Activated CD8-positive, alpha-beta memory T cell treated with anti-CD3 and anti-CD28 coated beads for 36 hours (primary cell): Measurements from ENCODE around the gene BTNL8. TPM values are rescaled to one million over a fixed set of nuclear protein-coding genes. Genes with fewer than 3 reads are reported as not detected.

Source experiments
- CTCF ChIA-PET: fragments of 350-600 bp; sonication (Branson Sonifier 250); formaldehyde crosslinking; loops from one replicate; lab custom pipeline; 2021; ENCODE audit warnings: antibody characterized with exemption; lab: Charles Lee
- POLR2A ChIA-PET: fragments of 350-600 bp; sonication (Branson Sonifier 250); formaldehyde crosslinking; loops from one replicate; lab custom pipeline; 2021; ENCODE audit warnings: antibody characterized with exemption; lab: Charles Lee
- total RNA-seq, 2 experiments: library from RNA; stranded (reverse); gene quantifications; one replicate each; pipeline ENCODE4 v1.2.3, GENCODE V29; 2021

The BTNL8 gene
- total RNA-seq, 2 experiments from 2014 or later, result not detected

DNA sequence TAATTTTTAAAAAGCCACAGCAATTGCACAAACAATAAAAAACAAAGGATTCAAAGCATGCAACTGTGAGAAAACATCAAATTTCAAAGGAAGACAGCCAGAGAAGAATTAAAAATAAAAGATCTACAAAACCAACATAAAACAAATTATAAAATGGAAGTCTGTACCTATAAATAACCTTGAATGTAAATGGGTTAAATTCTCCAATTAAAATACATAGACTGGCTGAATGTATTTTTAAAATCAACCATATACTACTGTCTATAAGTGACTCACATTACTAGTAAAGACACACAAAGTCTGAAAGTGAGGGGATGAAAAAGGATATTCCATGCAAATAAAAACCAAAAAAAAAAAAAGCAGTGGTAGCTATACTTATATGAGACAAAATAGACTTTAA is 33.7 kb downstream of the BTNL8 start:
- CTCF ChIA-PET, result no interaction called here

DNA sequence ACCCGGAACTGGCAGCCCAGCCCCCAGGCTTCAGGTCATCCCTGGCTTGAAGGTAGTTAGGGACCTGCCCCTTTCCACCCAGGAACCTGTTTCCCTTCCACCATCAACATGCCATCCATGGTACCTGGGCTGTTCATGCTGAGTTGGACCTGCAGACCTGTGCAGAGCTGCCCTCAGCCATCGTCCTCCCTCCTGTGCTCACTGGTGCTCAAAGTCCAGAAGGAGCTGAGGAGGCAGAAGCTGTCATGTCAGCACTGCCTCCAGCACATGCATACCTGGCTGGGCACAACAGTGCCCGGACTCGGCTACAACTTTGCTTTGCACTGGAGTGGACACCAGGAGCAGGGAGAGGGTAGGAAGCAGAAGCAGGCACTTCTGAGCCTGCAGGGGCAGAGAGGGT is 36.2 kb downstream of the BTNL8 start:
- POLR2A ChIA-PET, result no interaction called here
- CTCF ChIA-PET, result no interaction called here

More for the DNA sequence above, 33.7 kb downstream of the BTNL8 start:
- POLR2A ChIA-PET, result no interaction called here

DNA sequence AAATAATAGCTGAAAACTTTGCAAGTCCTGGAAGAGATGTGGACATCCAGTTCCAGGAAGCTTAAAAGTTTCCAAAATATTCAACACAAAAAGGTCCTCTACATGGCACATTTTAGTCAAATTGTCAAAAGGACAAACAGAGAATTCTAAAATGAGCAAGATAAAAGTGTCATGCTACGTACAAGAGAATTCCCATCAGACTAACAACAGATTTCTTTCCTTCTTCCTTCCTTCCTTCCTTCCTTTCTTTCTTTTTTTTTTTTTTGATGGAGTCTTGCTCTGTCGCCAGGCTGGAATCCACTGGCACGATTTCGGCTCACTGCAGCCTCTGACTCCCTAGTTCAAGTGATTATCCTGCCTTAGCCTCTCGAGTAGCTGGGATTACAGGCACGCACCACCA is 39.3 kb downstream of the BTNL8 start:
- ChIA-PET POLR2A (no interaction called here), CTCF (interaction anchor here (0.7 kb wide), 1 partner anchor 144 kb away, joined by 3 read pairs; no protein-coding TSS in a partner anchor)

DNA sequence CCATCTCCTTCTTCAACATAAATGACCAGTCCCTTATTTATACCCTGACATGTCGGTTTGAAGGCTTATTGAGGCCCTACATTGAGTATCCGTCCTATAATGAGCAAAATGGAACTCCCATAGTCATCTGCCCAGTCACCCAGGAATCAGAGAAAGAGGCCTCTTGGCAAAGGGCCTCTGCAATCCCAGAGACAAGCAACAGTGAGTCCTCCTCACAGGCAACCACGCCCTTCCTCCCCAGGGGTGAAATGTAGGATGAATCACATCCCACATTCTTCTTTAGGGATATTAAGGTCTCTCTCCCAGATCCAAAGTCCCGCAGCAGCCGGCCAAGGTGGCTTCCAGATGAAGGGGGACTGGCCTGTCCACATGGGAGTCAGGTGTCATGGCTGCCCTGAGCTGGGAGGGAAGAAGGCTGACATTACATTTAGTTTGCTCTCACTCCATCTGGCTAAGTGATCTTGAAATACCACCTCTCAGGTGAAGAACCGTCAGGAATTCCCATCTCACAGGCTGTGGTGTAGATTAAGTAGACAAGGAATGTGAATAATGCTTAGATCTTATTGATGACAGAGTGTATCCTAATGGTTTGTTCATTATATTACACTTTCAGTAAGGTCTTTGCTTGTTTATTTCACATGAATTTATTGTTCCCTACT is 51.5 kb downstream of the BTNL8 start:
- ChIA-PET POLR2A (no interaction called here), CTCF (no interaction called here)

DNA sequence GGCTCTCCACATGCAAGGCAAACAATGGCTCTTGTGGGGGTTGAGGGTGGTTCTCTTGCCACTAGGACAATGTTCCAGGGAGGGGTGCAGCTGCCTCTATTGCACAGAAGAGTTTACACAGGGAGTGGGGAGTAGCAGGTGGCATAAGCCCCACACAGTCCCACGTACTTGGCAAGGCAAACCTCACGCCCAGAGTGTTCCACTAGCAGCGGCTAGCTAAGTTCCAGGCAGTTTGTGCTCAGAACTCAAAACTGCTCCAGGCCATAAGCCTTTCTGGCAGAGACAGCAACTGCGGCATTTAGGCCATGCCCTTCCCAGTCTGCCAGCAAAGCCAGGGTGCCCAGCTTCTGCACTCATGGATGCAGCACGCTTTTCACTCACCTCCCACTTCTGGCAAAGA is 60.7 kb downstream of the BTNL8 start:
- ChIA-PET POLR2A (no interaction called here), CTCF (no interaction called here)

DNA sequence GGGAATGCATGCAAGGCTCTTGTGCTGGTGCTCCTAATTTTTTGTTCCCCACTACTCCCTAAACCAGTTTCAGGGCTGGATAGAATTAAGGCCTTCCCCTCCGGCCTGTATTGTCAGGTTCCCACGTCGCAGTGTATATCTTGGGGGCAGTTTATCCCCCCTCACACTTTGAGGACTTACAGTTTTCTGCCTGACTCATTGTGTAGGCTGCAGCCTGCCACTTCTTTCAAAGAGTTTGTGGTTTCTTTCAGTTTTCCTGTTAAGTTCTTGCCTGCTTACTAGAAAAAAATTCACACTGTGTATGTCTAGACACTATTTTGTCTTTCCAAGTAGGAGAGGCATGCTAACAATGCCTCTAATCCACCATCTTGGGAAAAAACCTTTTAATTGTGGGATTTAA is 61.2 kb downstream of the BTNL8 start:
- ChIA-PET POLR2A (no interaction called here), CTCF (no interaction called here)

DNA sequence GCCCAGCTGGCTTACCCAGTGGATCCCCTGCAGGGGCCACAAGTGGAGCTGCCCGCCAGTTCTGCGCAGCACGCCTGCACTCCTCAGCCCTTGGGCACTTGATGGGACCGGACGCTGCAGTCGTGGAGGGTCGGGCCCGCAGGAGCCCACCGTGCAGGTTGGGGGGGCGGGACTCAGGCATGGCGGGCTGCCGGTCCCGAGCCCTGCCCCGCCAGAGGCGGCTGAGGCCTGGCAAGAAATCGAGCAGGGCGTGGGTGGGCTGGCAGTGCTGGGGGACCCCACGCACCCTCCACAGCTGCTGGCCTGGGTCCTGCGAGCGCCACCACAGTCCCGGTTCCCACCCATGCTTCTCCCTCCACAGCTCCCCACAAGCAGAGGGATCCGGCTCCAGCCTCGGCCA is 70.4 kb downstream of the BTNL8 start:
- CTCF ChIA-PET, result no interaction called here
- POLR2A ChIA-PET, result no interaction called here

DNA sequence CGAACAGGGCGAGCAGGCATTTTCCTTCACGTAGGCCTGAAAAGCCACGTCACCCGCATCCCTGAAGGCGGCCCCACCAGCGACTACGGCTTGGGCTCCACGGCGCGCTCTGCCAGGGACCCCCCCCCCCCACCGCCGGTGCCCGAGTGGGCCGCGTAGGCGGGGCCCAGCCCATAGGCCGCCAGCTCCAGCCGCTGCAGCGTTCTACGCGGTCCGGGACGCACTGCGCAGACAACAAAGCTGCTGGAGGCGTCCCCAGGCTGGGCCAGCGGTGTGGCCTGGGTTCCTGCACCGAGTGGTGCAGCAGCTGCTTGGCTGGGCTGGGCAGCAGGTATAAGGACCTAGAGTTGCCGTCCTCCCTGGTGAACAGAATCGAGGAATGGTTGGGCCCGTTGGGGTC is 71.4 kb downstream of the BTNL8 start:
- ChIA-PET POLR2A (no interaction called here), CTCF (interaction anchor here (0.7 kb wide), 1 partner anchor 31 kb away, joined by 3 read pairs; no protein-coding TSS in a partner anchor)

DNA sequence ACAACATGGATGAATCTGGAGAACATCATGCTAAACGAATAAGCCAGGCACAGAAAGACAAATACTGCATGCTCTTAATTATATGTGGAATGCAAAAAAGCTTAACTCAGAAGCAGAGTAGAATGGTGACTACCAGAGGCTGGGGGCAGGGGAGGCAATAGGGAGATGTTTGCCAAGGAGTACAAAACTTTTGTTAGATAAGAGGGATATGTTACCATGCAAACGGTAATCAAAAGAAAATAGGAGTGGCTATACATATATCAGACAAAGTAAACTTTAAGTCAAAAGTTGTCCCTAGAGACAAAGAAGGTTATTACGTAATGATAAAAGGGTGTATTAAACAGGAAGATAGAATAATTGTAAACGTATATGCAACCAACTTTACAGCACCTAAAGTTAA is 71.9 kb downstream of the BTNL8 start:
- POLR2A ChIA-PET, result no interaction called here

DNA sequence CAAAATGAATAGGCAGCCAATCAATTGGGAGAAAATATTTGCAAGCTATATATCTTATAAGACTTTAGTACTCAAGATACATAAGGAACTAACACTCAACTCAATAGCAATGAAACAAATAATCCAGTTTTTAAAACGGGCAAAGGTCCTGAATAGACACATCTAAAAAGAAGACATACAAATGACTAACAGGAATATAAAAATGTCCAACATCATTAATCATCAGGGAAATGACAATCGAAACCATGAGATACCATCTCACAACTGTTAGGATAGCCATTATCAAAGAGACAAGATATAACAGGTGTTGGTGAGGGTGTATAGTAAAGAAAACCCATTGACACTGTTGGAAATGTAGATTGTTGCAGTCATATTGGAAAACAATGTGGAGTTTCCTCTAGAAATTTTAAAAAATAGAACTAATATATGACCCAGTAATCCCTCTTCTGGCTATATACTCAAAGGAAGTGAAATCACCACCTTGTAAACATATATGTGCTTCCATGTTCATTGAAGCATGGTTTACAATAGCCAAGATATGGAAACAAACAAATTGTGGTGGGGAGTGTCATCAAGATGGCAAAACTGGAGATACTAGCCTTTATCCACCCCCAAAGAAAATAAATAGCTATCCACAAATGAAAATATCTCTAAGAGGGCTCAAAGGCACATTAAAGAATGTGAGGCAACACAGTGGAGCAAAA is 75.8 kb downstream of the BTNL8 start:
- ChIA-PET POLR2A (no interaction called here), CTCF (no interaction called here)

More for the DNA sequence above, 71.9 kb downstream of the BTNL8 start:
- CTCF ChIA-PET, result interaction anchor here (0.7 kb wide), 1 partner anchor 32 kb away, joined by 3 read pairs; no protein-coding TSS in a partner anchor

DNA sequence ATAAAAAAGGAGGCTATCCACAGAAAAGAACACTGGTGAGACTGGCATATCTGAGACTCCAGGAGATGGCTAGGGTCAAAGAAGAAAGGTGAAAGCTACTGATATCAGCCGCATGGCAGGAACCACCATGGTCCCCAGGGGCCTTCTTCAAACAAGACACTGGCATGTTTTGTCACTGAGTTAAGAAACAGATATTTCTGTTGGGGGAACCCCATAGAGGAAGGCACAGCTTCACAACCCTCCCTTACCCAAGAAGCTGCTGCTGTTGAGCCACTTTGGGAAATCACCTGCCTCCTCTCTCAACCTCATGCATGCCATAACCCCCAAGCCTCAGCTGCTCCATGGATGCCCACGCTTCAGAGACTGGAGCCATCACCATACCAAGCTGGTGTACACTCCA is 76.4 kb downstream of the BTNL8 start:
- POLR2A ChIA-PET, result no interaction called here
- CTCF ChIA-PET, result no interaction called here

DNA sequence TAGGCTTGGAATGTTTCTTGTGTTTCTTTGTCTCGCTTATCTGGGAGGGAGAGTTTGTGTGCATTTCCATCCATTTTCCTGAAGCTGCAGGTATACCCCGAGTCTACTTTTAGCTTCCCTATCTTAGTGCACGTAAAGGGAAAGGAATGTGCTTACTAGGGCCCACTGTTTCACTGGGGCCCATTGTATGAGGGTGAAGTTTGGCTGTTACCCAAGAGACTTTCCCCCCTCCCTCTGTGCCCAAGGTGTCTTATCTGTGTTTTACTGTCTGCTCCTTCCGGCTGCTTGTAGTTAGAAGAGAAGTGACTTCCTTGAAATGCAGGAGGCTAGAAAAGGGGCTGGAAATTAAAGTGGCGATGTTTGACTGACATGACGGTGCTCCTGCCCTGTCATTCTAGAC is 77.6 kb downstream of the BTNL8 start:
- CTCF ChIA-PET, result interaction anchor here (0.5 kb wide), 1 partner anchor 82 kb away, joined by 3 read pairs; no protein-coding TSS in a partner anchor
- POLR2A ChIA-PET, result no interaction called here

DNA sequence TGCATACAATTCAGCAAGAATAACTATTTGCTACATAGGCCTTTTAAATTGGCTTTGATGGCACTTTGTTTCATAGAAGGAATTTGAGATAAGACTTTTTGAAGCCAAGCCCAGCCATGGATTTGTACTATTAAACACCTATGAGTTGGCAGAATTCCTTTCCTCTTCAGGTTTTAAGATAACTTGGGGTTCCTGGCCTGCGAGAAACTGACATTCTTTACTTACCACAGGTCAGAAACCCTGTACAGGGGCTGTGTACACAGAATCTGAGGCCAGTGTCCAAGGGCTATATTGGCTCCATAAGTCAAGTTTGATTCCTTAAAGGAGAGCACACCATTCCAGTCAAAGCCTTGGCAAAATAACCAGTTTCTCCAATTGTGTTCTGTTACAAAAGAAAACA is 78.9 kb downstream of the BTNL8 start:
- ChIA-PET CTCF (no interaction called here), POLR2A (no interaction called here)

DNA sequence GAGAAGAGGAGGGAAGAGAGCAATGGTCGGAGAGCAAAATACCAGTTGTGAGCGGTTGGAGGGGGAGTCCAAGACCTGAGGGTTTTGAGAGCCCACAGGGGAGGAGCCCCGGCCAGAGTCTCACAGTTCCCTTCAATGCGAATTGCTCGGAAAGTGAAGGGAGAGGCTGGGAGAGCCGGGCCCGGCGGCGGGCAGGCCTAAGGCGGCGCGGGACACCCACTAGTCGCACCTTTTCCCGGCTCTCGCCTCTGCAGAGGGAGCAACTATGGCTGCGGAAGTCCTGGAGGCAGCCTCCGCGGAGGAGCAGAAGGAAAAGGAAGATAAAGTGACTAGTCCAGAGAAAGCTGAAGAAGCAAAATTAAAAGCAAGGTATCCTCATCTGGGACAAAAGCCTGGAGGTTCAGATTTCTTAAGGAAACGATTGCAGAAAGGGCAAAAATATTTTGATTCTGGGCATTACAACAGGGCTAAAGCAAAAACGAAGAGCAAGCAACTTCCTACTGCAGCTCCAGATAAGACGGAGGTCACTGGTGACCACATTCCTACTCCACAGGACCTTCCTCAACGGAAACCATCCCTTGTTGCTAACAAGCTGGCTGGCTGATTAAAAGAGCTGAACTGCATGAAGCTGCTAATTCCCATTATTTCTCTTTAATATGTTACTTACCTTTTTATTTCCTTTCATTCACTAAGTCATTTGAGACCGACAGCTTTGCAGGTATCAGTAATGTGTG is 83.2 kb downstream of the BTNL8 start:
- CTCF ChIA-PET, result no interaction called here

DNA sequence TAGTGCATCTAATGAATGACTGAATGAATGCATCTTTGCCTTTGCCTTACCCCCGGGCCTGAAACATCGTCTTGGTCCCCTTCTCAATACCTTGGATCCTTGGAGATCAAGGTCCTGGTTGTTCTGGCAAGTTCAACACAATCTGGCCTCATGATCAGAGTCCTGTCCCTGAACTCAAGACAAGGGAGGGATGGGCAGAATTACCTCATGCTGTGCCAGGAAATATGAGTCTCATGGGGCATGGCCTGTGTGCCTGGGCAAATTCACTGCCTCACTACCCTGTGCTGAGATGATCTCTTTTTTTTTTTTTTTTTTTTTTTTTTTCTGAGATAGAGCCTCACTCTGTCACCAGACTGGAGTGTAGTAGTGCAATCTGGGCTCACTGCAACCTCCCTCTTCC is 89.1 kb downstream of the BTNL8 start:
- CTCF ChIA-PET, result no interaction called here
- POLR2A ChIA-PET, result no interaction called here

More for the DNA sequence above, 83.2 kb downstream of the BTNL8 start:
- POLR2A ChIA-PET, result no interaction called here

DNA sequence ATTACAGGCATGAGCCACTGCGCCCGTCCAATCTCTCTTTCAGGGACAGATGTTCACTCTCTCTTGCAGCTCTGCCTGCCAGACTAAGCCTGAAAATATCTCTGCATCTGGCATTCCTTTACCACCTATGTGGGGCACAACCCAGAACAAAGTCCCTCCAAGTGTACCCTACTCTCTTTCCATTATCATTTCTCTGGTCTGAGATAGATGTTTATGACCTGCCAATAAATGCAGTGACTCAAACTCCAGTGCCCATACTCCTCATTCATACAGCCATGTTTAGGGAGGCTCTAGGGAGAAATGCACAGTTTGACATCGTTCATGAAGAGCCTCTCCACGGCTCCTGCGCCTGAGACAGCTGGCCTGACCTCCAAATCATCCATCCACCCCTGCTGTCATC is 89.6 kb downstream of the BTNL8 start, which contains the start of gene BTNL3:
Gene BTNL3 (plus strand): TSS at position 255 of the 400 bp plus-strand sequence. CDS start 183 bp downstream, outside the sequence.
- ChIA-PET POLR2A (no interaction called here), CTCF (no interaction called here)

DNA sequence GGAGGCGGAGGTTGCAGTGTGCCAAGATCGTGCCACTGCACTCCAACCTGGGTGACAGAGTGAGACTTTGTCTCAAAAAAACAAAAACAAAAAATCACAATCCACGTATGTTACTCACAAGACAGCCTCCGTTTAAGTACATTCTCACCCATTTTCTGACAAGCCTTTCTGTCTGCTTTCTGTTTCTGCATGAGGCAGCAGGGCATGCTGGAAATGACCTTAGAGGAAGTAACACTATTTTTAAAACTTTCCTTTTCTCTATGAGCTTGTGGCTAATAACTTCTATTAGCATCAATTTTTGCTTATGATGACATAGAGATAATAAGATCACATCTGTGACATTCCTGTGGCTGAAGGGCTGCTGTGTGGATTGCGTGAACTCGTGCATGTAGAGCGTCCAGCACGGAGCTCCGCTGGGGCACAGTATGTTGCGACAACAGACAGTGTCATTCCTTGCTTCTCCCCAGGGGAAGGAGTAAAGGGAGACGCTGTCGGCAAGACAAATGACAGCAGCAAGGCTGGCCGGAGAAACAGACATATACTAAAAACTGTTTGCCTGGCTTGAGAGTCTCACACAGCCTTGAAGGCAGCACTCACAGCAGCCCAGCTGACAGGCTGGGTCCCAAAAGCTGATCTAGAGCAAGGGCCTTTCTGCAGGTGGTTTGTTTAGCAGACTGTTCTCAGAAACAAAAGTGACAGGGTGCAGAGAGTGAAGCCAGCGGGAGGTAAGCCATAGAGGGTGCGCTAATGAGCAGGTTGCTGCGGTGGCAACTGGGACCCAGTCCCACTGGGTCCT is 91.3 kb downstream of the BTNL8 start:
- CTCF ChIA-PET, result no interaction called here
- POLR2A ChIA-PET, result no interaction called here

DNA sequence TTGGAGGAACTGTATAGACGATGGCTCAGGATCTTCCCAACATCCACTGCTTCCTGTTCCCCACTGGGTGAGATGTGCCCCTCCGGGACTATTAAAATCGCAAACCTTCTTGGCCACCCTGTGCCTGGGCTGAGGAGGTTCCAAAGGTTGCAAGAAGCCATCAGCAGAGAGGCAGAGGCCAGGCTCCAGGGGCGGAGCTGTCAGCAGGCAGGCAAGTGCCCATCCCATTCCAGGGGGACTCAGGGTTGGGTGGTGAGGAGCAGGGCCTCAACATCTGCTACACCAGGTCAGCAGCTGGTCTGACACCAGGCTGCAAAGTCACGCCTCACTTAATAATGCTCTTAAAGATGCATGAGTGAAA is 91.9 kb downstream of the BTNL8 start:
- CTCF ChIA-PET, result no interaction called here

More for the DNA sequence above, 91.9 kb downstream of the BTNL8 start:
- POLR2A ChIA-PET, result no interaction called here
